Peyer's patch (tissue), 4 donors: Measurements from ENCODE around the gene MYO1B. TPM values are rescaled to one million over a fixed set of nuclear protein-coding genes. Genes with fewer than 3 reads are reported as not detected.

Experiments used
- DNase-seq, 3 donors: peaks; one replicate each; pipeline ENCODE4 v3.0.0-alpha.2; 2017 to 2019
- H3K27ac ChIP-seq, 4 donors: fragments of 200-600 bp; sonication (generic); one replicate each; pipeline ENCODE4 v1.5.1; 2016 to 2019
- H3K27me3 ChIP-seq, 2 donors: fragments of 200-600 bp; sonication (generic); one replicate each; pipeline ENCODE4 v1.5.1; 2019
- H3K36me3 ChIP-seq, 3 donors: fragments of 200-600 bp; sonication (generic); one replicate each; pipeline ENCODE4 v1.5.1; 2016 to 2019
- H3K4me1 ChIP-seq, 4 donors: fragments of 200-600 bp; sonication (generic); one replicate each; pipeline ENCODE4 v1.5.1; 2016 to 2019
- H3K4me3 ChIP-seq, 4 donors: fragments of 200-600 bp; sonication (generic); 1 replicate in 3 of 4; 2 replicates in 1 of 4; pipeline ENCODE4 v1.5.1; 2016 to 2019; ENCODE audit warnings: mild to moderate bottlenecking in 1 of 4
- H3K9me3 ChIP-seq, 4 donors: fragments of 200-600 bp; sonication (generic); one replicate each; pipeline ENCODE4 v1.5.1; 2016 to 2019; ENCODE audit warnings: mild to moderate bottlenecking in 1 of 4
- CTCF ChIP-seq, 6 experiments: fragments of 450-650 bp in 4 of 6; fragments of 200-600 bp in 2 of 6; sonication (generic) in 1 of 6; IDR thresholded peaks; one replicate each; pipeline ENCODE4 v1.5.1; 2017 to 2019; ENCODE audit warnings: antibody characterized with exemption in 6 of 6, mild to moderate bottlenecking in 3 of 6, moderate library complexity in 1 of 6
- POLR2A ChIP-seq, 2 donors: fragments of 450-650 bp; IDR thresholded peaks; one replicate each; pipeline ENCODE4 v1.5.1; 2017; ENCODE audit warnings: antibody characterized with exemption in 2 of 2, mild to moderate bottlenecking in 2 of 2, moderate library complexity in 2 of 2
- total RNA-seq, 4 donors: library from RNA; depleted of rRNA; stranded (reverse); fragments of >200 nt; gene quantifications; one replicate each; pipeline ENCODE4 v1.1.0, GENCODE V29; 2016

MYO1B gene
- total RNA-seq, 4 donors from 2014 or later, result 13.1 to 25.5 (median 19.4) TPM

DNA sequence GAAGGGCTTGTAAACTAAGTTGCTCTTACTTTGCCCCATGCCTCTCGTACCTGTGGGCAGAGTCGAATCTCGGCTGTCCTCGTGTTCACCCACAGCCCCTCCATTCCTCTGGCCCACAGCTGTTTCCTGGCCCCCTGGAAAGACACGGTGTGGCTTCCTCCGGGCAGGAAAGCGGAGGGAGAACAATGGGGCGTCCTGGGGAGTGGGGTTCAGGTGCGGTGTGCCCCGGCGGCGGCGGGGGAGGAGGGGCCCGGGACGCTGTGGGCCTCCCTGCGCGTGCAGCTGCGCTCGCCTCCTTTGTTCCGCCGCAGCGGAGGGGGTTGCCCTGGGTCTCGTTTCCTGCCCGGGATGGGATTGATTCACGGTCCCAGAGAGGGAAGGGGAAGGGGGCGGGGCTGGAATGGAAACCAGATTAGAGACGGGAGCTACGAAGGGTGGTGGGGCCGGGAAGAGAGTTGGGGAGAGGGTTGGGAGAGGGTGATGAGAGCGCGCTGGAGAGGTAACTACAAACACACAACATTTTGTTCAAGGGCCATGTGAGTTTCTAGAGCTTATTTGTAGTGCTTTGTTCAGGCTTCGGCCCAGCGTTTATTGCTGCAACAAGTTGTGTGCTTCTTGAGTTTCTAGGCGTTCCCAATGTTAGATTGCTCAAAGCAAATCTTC is 796 bp downstream of the MYO1B start:
- TF ChIP-seq CTCF (IDR thresholded peaks at IDR 0.05) (no peak), POLR2A (IDR thresholded peaks at IDR 0.05) (no peak)
- H3K4me1 ChIP-seq, result peaks cover 0 to 11% (median 3%) of the 10 kb centered on the region in 4 donors
- no peaks in the 10 kb centered on the region for H3K9me3 ChIP-seq
- peak overlapping the region; percentile 31 to 81 (median 53) for H3K27ac ChIP-seq
- no peaks in the 10 kb centered on the region for H3K27me3 ChIP-seq
- DNase-seq, result peak; percentile 22 to 73 (median 69)
- no peaks in the 10 kb centered on the region for H3K36me3 ChIP-seq
- H3K4me3 ChIP-seq, result peak overlapping the region; percentile 47 to 90 (median 68)

GRCh38 chr2:191246820-191247380 is 1.7 kb downstream of the MYO1B start:
- peaks cover 0 to 11% (median 3%) of the 10 kb centered on the region in 4 donors for H3K4me1 ChIP-seq
- no peak for DNase-seq

DNA sequence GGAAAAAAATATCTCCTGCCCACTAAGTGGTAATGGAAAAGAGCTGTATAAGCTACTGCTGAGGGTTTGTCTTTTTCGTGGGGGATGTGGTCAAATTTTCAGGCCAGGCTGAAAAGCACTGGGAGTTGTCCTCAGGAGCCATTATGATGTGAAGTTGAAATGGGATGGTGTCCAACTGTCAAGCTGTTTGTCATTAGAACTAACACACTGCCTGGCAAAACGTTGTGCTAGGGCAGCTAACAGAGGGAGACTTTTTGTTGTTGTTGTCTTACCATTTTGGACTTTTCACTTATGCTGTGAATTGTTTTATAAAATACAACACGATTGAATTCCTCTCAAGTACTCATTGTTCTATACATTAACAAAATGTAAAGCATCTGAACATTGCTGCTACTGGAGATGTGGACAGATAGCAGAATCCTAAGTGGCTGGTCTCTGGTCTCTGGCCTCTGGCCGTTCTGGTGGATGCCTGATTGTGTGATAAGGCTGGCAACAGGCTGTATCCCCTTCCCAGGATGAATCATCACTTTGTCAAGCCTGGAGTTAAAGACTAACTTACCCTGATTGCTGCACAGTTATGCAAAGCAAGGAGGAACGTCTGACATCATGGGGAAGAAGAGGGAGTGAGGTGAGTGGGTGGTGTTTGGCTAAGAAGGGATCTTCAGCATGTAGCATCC is 2.3 kb downstream of the MYO1B start:
- Histone ChIP-seq H3K9me3 (no peaks in the 10 kb centered on the region), H3K36me3 (no peaks in the 10 kb centered on the region), H3K4me1 (peaks cover 0 to 11% (median 3%) of the 10 kb centered on the region in 4 donors), H3K27ac (peak overlapping the region in 2 of 4 donors; percentile 36 to 81), H3K27me3 (no peaks in the 10 kb centered on the region), H3K4me3 (peak overlapping the region in 1 of 4 donors; percentile 90)
- DNase-seq, result peak in 1 of 3 donors; percentile 53
- TF ChIP-seq CTCF (IDR thresholded peaks at IDR 0.05) (no peak), POLR2A (IDR thresholded peaks at IDR 0.05) (no peak)

More at GRCh38 chr2:191246820-191247380, 1.7 kb downstream of the MYO1B start:
- no peaks in the 10 kb centered on the region for H3K9me3 ChIP-seq
- H3K36me3 ChIP-seq, result no peaks in the 10 kb centered on the region
- TF ChIP-seq CTCF (IDR thresholded peaks at IDR 0.05) (no peak), POLR2A (IDR thresholded peaks at IDR 0.05) (no peak)
- H3K27ac ChIP-seq, result peak overlapping the region in 2 of 4 donors; percentile 36 to 81
- no peaks in the 10 kb centered on the region for H3K27me3 ChIP-seq
- H3K4me3 ChIP-seq, result peak overlapping the region in 2 of 4 donors; percentile 77 to 90

DNA sequence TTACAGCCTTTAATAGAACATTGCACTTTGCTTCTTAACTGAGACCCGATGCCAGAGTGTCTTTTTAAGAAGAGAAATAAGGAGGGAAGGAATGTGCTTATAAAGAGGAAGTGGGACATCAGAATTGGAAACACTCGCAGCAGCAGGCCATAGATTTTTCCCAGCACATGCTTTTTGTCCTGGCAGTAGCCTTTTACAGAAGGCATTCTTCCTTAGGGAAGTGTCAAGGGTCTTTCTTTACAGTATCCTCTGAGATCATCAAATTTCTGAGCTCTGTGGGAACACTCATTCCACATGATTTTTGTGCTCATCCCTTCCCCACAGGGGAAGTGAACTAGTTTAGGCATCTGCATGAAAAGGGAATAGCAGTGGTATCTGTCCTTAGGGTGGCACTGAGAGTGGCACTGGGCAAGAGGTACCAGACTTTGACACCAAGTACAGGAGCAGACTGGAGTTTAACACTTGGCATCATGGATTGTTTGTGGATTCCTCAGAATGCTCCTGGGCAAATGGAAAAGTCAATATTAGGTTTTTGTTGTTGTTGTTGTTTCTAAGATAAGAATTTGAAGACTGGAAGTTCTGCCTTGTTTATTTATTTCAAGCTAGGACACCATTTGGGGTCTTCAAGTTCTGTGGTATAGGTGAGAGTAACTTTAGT is 4.1 kb downstream of the MYO1B start:
- Histone ChIP-seq H3K27ac (no peak overlapping the region), H3K27me3 (no peaks in the 10 kb centered on the region), H3K4me1 (peaks cover 0 to 11% (median 3%) of the 10 kb centered on the region in 4 donors), H3K4me3 (no peak overlapping the region), H3K36me3 (no peaks in the 10 kb centered on the region), H3K9me3 (no peaks in the 10 kb centered on the region)
- no peak for DNase-seq
- TF ChIP-seq POLR2A (IDR thresholded peaks at IDR 0.05), result no peak
- TF ChIP-seq CTCF (IDR thresholded peaks at IDR 0.05), result no peak

GRCh38 chr2:191250400-191250799 is 5.2 kb downstream of the MYO1B start:
- TF ChIP-seq CTCF (IDR thresholded peaks at IDR 0.05) (no peak), POLR2A (IDR thresholded peaks at IDR 0.05) (no peak)
- no peak for DNase-seq
- H3K4me3 ChIP-seq, result no peak overlapping the region
- H3K36me3 ChIP-seq, result no peaks in the 10 kb centered on the region
- H3K27me3 ChIP-seq, result no peaks in the 10 kb centered on the region
- H3K9me3 ChIP-seq, result no peaks in the 10 kb centered on the region
- no peak overlapping the region for H3K27ac ChIP-seq
- H3K4me1 ChIP-seq, result peaks cover 0 to 11% (median under 1%) of the 10 kb centered on the region in 4 donors
